ENCODE measurements around the gene RBKS. TPM values are rescaled to one million over a fixed set of nuclear protein-coding genes. Genes with fewer than 3 reads are reported as not detected.

The RBKS gene
- 3.0 and 3.8 TPM in 2 replicates for total RNA-seq (2014; rRNA removed; shearing (Covaris generic))
- polyA plus RNA-seq (2014; cell fraction: nucleus; rRNA removed) = 1.6 and 5.3 TPM in 2 replicates

GRCh38 chr2:27890146-27890923 is at the start of gene RBKS, which contains the start of gene BABAM2:
Gene RBKS, minus strand, starts transcription at chr2:27890387. Its CDS starts 42 bp downstream, at chr2:27890345.
Gene BABAM2, plus strand, starts transcription at chr2:27890729. Its CDS starts 3,828 bp downstream, at chr2:27894557.
- peak; percentile 81 for DNase-seq (ENCODE audit: extremely low read depth, low read depth)

- no peak for DNase-seq (ENCODE audit: extremely low read depth, low read depth)
Measured at GRCh38 chr2:27935026-27935425, 44.8 kb upstream of the RBKS start.

GRCh38 chr2:27932396-27932795 is 42.2 kb upstream of the RBKS start:
- no peak for DNase-seq (ENCODE audit: extremely low read depth, low read depth)

- DNase-seq (ENCODE audit: extremely low read depth, low read depth) = no peak
Measured at GRCh38 chr2:27931361-27931950, 41.3 kb upstream of the RBKS start.

GRCh38 chr2:27929916-27930486 is 39.8 kb upstream of the RBKS start:
- DNase-seq (ENCODE audit: extremely low read depth, low read depth) = no peak

- no peak for DNase-seq (ENCODE audit: extremely low read depth, low read depth)
Measured at GRCh38 chr2:27925766-27926472, 35.7 kb upstream of the RBKS start.

GRCh38 chr2:27922842-27923241 is 32.7 kb upstream of the RBKS start:
- no peak for DNase-seq (ENCODE audit: extremely low read depth, low read depth)

- no peak for DNase-seq (ENCODE audit: extremely low read depth, low read depth)
Measured at GRCh38 chr2:27921880-27922547, 31.8 kb upstream of the RBKS start.

- DNase-seq (ENCODE audit: extremely low read depth, low read depth) = no peak
Measured at GRCh38 chr2:27921424-27921823, 31.2 kb upstream of the RBKS start.

GRCh38 chr2:27920148-27920885 is 30.1 kb upstream of the RBKS start:
- peak; percentile 54 for DNase-seq (ENCODE audit: extremely low read depth, low read depth)

GRCh38 chr2:27916293-27916995 is 26.3 kb upstream of the RBKS start:
- DNase-seq (ENCODE audit: extremely low read depth, low read depth) = no peak

- no peak for DNase-seq (ENCODE audit: extremely low read depth, low read depth)
Measured at GRCh38 chr2:27915874-27916273, 25.7 kb upstream of the RBKS start.

GRCh38 chr2:27915191-27915590 is 25.0 kb upstream of the RBKS start:
- DNase-seq (ENCODE audit: extremely low read depth, low read depth) = no peak

GRCh38 chr2:27914805-27915175 is 24.6 kb upstream of the RBKS start:
- no peak for DNase-seq (ENCODE audit: extremely low read depth, low read depth)

GRCh38 chr2:27914041-27914804 is 24.0 kb upstream of the RBKS start:
- no peak for DNase-seq (ENCODE audit: extremely low read depth, low read depth)

- DNase-seq (ENCODE audit: extremely low read depth, low read depth) = no peak
Measured at GRCh38 chr2:27912512-27912911, 22.3 kb upstream of the RBKS start.

GRCh38 chr2:27911458-27912210 is 21.4 kb upstream of the RBKS start:
- no peak for DNase-seq (ENCODE audit: extremely low read depth, low read depth)

- DNase-seq (ENCODE audit: extremely low read depth, low read depth) = no peak
Measured at GRCh38 chr2:27909901-27910300, 19.7 kb upstream of the RBKS start.
